Astrocyte (in vitro differentiated cells and primary cell): Measurements from ENCODE around the gene TENT5C.

Experiments used
- CTCF ChIP-seq: IDR thresholded peaks from 2 replicates; pipeline ENCODE4 v1.5.1; 2011; ENCODE audit warnings: low read depth, mild to moderate bottlenecking, inconsistent platforms, low read length, moderate library complexity; ENCODE audit not compliant: insufficient read depth
- EZH2 ChIP-seq: IDR thresholded peaks from 2 replicates; pipeline ENCODE4 v1.6.1; 2012; ENCODE audit warnings: mild to moderate bottlenecking, low read length, inconsistent platforms; ENCODE audit not compliant: insufficient read depth

DNA sequence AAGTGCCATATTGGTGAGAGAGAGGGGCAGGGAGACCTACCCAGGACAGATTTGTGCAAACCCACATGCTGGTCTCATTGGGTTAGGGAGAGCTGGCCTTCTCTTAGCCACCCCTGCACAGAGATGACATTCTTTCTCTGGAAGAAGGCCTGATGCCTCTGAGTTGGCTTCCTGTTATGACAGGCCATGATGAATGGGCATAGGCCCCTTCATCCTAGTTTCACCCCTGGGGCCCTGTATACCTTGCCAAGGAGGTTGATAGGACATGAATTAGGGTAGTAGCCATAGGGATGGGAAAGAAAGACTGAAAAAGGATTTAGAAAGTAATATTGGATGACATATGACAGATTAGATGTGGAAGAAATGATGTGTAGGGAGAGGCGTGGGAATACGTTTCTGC lies 46.6 kb downstream of the TENT5C start:
- no peak for TF ChIP-seq CTCF
- no peak for TF ChIP-seq EZH2
